ENCODE data around the gene WNT7B.

The WNT7B gene

DNA sequence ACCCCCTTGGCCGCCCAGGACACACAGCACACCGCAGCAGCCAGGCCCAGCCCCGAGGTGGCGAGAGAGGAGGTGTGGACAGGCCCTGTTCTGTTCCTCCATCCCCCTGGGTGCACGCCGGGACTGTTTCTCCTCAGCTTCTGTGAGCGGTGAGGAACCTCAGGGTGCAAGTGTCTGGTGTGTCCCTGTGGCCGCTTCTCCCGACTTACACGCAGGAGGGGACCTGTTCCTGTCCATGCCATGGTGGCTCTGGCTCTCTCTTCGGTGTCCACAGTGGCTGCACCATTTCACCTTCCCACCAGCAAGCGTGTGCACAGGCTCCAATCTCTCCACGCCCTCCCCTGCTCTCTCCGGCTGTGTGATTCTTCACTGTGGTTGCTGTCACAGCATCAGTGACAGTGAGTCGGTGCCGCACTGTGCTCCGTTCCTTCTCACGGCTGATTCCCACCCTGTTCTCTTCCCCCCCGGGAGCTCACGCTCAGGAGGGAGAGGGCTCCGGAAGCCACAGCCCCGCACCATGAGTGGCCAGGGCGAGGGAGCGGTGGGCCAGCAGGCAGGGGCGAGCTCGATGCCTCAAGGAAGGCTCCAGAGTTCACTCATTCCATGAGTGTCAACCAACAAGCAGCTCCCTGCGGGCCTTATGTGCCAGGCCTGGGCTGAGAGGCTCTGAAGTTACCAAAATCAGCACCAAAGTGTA is 18.6 kb upstream of the WNT7B start:
- DNase-seq (ENCODE audit: low read depth): no peak

- DNase-seq (ENCODE audit: low read depth): no peak
Measured at GRCh38 chr22:45994491-45995404, 17.8 kb upstream of the WNT7B start.

DNA sequence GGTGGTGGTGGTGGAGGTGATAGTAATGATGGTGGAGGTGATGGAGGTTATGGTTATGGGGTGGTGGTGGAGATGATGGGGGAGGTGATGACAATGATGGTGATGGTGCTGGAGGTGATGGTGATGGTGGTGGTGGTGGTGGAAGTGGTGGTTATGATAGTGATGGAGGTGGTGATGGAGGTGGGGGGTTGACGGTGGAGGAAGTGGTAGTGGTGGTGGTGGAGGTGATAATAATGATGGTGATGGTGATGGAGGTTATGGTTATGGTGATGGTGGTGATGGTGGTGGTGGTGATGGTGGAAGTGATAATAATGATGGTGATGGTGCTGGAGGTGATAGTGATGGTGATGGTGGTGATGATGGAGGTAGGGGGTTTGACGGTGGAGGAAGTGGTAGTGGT is 16.9 kb upstream of the WNT7B start:
- no peak for DNase-seq (ENCODE audit: low read depth)

- DNase-seq (ENCODE audit: low read depth): no peak
Measured at GRCh38 chr22:45993143-45993692, 16.3 kb upstream of the WNT7B start.

DNA sequence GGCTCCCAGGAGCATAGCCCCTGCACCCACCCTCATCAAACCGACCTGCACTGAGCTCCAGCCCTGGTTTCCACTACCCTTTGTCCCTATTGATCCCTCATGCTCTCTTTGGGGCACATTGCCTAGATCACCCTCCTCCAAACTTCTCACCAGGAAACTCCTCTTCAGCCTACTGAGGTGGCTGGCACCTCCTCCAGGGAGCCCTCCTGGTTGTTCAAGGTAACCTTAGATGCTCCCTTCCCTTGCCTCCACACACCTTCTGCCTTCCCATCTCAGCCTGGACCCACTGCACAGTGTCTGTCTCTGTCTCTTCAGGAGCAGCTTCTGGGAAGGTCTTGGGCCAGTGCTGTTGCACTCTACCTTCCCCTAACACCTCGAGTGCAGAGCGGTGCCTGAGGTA is 15.8 kb upstream of the WNT7B start:
- DNase-seq (ENCODE audit: low read depth): no peak

DNA sequence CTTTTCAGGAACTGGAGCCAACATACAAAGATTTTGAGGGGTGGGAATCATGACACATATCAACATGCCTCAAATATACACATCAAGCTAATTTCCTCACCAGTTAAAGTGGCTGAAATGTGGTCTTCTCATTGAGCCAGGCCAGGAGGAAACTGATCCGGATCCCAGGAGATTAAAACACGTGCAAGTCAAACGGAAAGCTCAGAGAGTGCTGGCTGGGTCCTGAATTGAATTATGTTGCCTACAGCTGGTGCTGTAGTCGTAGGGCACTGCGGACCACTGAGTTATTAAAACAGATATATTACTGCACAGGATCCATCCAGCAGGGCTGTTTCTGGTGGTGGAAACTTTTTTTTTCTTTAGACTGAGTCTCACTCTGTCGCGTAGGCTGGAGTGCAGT is 14.1 kb upstream of the WNT7B start:
- no peak for DNase-seq (ENCODE audit: low read depth)

DNA sequence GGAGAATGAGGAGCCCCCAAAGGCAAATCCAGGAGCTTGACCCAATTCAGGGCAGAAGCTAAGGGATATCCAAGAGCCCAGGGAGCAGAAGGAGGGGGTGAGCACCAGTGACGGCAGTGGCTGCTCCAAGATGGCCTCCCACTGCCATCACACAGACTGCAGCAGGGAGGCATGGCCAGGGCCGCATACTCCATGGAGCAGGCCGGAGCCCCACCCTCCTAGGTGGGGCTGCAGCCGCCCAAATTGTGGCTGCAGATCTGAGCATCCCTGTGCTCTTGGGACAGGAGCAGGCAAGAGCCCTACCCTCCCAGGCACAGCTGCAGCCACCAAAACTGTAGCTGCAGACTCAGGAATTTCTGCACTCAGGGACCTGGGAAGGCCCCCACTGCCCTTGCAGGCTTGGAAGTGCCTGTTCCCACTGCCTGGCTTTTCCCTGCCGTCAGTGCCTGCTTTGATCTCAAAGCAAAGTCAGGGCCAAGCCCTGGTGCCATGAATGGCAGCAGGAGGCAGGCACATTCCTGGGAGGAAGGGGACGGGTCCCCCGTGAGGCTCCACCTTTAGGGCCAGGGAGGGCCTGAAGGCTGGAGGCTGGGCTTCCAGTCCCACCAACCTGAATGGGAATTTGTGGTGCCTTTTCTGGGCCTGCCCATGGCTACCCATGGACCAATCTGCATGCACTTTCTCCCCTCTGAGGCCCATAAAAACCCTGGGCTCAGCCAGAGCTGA is 10.3 kb upstream of the WNT7B start:
- no peak for DNase-seq (ENCODE audit: low read depth)

DNA sequence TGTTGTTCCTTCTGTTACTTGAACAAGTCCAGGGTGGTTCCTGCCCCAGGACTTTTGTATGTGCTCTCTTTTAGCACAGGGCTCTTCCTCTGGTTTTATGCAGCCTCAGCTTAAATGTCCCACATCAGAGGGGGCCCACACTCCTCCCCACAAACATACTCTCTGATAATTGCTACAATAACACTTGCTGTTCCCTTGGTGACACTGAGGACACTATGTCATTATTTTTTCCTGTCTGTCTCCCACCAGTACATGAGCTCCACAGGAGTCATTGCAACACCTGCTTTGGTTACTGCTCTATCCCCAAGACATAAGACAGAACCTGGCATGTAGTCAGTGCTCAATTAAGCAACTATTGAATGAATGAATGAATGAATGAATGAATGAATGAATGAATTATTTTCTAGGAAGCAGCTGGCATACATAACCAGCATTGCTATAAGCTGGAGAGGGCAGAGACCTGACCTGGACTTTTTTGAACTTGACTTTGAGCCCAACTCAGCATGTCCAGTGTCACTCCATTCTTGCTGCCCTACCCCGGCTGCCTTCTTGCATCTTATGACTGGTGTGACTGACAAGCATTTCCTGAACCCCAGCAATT is 7.5 kb upstream of the WNT7B start:
- DNase-seq (ENCODE audit: low read depth): no peak

DNA sequence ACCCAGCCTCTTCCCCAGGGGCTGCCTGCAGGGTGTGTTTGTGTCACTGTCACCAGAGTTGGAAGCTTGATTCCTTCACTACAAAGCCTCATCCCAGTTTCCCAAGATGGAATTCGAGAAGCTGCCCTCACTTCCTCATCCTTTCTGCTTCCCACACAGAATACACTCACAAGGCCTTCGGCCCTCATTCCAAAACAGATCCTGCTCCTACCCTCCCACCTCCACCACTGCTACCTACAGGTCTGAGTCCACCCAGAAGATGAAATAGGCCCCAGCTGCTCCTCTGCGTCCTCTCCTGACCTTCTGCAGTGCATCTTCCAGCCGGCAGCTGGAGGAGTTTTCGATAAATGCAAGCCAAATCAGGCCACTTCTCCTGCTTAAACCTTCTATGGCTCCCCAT is 6.8 kb upstream of the WNT7B start:
- no peak for DNase-seq (ENCODE audit: low read depth)

DNA sequence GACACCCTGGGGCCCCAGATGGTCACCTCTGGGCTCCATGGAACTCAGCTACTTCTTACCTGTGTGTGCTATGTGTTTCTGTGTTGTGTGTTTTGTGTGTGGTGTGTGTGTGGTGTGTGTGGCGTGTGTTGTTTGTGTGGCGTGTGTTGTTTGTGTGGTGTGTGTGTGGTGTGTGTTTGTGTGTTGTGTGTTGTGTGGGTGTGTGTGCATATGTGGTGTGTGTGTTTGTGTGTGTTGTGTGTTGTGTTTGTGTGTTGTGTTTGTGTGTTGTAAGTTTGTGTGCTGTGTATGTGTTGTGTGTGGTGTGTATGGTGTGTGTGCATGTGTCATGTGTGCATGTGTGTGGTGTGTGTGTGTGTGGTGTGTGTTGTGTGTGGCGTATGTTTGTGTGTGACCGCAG is 3.8 kb upstream of the WNT7B start:
- DNase-seq (ENCODE audit: low read depth): no peak

- DNase-seq (ENCODE audit: low read depth): no peak
Measured at GRCh38 chr22:45980268-45980570, 3.3 kb upstream of the WNT7B start.

DNA sequence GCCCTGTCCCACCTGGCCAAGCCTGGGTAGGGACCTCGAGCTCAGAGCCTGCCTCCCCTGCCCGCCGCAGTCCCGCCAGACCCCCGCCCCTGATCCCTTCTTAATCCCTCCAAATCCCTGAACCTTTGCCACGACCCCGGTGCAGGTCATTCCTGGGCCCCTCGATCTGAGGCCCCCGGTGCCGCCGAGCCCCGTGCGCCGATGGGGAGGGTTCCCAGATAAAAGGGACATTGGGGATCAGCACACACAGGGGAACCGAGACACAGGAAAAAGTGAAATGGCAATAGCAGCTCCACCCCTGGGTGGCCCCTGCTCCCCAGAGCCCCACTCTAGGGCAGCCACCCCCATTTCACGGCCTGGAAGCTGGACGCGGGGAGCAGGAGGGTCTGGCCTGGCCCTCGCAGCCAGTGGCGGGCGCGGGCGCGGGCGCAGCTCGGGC is 1.3 kb upstream of the WNT7B start:
- no peak for DNase-seq (ENCODE audit: low read depth)

- DNase-seq (ENCODE audit: low read depth): peak; percentile 31
Measured at GRCh38 chr22:45977551-45978274, 751 bp upstream of the WNT7B start.

DNA sequence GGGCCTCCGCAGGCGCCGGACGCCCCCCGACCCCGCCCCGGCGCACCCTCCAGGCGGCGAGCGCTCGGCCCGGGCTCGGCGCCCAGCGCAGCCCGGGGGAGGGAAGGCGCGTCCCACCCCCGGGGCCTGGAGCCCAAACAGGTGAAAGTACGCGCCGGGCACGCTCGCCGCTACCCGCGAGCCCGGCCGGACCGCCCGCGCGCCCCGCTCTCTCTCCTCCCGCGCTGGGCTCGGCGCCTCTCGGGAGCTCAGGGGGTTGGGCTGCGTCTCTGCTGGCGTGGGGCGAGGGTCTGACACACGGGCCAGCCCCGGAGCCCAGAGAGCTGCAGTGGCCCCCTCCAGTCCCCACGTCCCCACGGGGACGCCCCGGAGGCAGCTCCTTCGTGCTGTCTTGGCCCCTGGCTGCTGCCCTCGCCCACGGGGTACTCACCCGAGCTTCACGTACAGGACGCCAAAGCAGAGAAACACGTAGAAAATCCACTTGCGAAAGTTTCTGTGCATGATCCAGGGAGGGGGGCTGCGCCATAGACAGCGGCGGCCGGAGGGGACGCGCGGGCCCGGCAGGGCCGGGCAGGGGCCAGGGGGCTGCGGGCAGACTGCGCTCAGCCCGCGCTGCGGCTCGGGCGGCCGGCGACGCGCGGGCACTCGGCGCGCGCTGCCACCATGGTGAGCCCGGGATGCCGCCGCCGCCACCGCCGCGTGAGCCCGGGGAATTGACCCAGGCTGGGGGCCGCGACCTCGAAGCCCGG is 534 bp downstream of the WNT7B start:
- no peak for DNase-seq (ENCODE audit: low read depth)

DNA sequence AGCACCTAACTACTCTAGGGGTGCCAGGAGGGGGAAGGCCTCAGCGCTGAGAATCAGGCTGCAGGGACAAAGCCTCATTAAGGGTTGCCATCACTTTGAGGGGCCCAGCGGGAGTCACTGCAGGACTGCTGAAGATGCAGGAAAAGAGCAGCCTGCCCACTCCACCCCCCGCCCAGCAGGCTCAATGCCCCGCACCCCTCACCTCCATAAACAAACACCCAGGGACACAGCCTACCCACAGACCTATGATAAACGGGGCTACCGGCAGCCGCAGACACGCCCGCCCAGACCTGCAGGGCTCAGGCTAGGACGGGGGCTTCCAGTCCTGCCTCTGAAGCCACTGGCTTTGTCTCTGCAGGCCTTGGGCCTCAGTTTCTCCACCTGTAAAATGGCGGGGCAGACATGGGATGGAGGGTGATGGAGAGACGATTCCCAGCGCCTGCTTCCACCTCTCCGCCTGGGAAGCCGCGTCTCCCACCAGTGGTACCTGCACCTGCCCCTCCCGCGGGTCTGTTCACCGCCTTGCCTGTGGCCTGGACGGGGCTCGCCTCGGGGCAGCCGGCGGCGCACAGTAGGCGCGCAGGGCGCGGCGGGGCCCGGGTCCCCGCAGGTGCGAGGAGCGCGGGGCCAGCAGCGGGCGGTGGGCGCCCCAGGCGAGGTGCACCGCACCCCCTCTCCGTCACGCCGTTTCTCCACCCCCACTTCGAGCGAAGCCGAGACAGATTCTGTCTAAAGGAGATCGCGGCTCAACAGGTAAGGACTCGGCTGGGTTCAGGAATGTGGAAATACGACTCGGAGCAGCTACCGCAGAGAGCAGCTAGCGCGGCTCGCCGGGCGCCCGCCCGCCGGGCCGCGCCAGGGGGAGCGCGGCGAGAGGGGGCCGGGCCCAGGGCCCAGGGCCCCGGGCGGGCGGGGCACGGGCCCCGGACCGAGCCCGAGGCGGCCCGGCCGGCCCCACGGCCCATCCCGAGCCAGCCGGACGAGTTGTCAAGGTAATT is 1.5 kb downstream of the WNT7B start:
- no peak for DNase-seq (ENCODE audit: low read depth)

DNA sequence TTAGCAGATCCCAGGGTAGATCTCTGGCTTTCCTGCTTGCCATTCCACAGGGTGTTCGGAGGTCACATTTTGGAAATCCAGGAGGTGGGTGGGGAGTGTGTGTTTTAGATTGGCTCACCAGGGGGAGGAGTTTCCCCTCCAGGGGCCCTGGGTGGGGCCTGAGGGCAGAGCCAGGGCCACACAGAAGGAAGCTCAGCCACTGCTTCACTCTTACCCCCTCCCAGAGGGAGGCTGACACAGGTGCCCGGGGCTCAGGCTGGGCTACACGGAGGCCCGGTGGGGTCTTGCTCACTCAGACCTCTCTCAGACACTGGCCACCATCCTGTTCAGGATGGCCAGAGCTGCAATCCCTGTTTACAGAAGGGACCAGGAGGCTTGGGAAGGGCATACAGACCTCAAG is 2.5 kb downstream of the WNT7B start:
- DNase-seq (ENCODE audit: low read depth): no peak

DNA sequence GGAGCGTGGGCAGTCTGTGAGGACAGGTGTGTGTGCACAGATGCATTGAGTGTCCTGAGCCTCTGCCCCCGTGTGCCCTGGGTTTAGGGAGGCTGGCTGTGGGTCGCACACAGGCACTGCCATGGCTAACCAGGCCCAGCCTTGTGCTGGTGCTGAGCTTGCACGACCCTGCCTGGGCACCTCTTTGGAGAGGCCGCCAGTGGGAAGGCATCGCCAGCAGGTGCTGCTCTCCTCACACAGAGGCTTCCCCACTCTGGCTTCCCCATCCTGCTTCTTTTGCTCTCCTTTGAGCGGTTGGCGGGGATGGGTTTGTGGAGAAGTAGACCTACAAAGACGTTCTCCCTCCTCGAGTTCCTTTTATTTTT is 4.1 kb downstream of the WNT7B start:
- no peak for DNase-seq (ENCODE audit: low read depth)

DNA sequence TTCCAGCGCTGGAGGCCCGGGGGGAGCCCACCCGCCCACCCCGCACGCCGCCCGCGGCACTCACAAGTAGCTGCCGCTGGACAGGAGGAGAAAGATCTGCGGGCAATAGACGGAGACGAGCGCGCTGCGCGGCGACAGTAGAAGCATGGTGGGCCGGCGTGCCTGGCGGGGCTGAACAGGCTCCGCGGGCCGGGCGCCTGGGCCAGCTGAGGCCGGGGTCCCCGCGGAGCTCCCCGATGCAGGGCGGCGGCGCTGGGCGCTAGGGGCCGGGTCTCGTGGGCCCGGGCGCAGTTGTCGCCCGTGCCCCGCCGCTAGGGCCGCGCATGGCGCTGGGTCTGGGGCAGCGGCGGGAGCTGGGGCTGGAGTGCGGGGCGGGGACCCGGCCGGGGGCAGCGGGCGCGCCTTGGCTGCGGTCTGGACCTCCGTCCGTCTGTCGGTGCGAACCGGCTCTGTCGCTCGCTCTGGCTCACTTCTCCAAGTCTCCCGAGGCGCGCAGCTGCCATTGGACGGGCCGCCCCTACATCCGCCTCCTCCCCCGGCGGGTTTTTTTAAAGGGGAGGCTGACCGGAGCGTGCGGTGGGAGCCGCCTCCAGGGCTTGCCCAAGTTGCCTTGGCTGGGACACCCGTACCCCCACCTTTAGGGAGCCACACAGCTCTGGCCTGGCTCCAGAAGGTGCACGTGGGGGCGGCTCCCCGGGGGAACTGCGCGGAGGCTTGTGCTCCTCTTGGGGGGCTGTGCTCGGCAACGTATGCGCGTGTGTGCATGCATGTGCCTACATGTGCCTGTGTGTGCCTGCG is 4.7 kb downstream of the WNT7B start:
- peak; percentile 22 for DNase-seq (ENCODE audit: low read depth)
